22Rv1 (cell line): ENCODE data around the gene CCSER1.

ENCODE experiments used
- H3K27ac ChIP-seq: fragments of 450-650 bp; 2 replicates; pipeline ENCODE4 v1.5.1; 2017
- CTCF ChIP-seq: fragments of 450-650 bp; IDR thresholded peaks from 2 replicates; pipeline ENCODE4 v1.5.1; 2017; ENCODE audit warnings: mild to moderate bottlenecking
- ZFX ChIP-seq: fragments of 450-650 bp; IDR thresholded peaks from 2 replicates; pipeline ENCODE4 v1.6.1; 2017; ENCODE audit warnings: antibody characterized with exemption, borderline replicate concordance

Gene CCSER1

GRCh38 chr4:91596718-91597117 lies 1469.5 kb downstream of the CCSER1 start:
- H3K27ac ChIP-seq, result peak overlapping the region; percentile 29
- TF ChIP-seq CTCF (no peak), ZFX (no peak)

DNA sequence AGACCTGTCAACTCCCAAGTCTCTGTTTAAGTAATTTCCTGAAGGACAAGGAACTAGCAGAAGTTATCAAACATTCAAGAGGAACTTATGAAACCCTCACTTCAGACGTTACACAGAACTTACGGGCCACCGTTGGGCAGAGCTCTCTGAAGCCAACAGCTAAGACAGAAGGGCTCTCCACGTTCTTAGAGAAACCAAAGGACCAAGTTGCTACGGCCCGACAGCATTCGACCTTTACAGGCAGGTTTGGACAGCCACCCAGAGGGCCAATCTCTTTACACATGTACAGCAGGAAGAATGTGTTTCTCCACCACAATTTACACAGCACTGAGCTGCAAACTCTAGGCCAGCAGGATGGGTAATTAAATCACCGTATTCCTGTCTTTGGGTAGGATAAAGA lies 1471.5 kb downstream of the CCSER1 start:
- no peak for TF ChIP-seq ZFX
- no peak for TF ChIP-seq CTCF
- no peak overlapping the region for H3K27ac ChIP-seq

DNA sequence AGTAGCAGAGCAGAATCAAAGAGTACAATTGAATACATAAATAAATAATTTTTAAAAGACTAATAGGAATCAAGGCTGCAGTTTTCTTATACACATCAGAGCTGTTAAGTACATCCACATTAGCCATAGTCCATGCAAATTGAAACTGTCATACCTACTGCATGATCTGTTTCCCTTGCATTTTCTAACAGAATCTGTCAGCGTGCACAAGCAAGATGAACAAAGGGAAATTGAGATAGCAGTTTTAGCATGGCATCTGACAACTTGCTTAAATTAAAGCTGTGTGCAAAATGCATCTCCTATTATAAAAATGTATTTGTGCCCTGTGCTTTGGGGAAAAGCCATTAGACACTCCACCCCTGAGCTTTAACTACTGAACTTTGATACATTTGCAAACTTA lies 1473.1 kb downstream of the CCSER1 start:
- TF ChIP-seq ZFX (no peak), CTCF (no peak)

DNA sequence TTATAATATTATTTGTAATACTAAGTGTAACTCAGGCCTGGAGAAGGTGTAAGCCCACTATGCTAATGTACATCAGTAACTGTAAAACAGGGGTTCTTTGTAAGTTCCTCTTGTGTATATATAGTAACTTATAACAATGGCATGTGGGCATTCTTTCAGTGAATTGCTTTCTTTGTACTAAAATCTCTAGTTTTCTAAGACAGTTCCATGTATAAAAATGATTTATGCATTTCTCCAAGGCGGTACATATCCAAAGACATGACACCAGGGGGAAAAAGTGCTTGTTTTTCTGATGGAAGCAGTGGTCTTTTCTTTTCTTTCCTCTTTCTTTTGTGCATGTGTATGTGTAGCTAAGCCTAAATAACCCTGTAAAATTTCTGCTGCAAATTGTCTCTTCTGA lies 1474.2 kb downstream of the CCSER1 start:
- no peak for TF ChIP-seq CTCF
- TF ChIP-seq ZFX, result no peak
- H3K27ac ChIP-seq, result peak overlapping the region; percentile 54

More for the DNA sequence above, 1473.1 kb downstream of the CCSER1 start:
- peak overlapping the region; percentile 54 for H3K27ac ChIP-seq

DNA sequence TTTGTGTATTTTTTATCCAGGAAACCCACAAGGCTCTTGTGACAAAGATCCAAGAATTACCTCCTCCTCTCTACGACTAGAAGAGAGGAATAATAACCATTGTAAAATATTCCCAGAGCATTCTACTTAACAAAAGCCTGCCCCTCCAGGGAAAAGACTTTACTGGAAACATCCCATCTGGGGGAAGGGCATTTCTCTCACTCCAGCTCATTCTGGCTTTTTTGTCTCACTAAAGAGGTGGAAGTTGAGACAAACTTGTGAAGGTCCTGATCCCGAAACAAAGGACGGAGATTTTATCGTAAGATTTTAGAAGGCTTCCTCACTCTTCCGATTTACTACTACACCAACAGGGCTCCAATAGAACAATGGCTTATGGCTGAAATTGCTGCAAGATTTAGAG lies 1484.6 kb downstream of the CCSER1 start:
- no peak for TF ChIP-seq ZFX
- TF ChIP-seq CTCF, result no peak

GRCh38 chr4:91620952-91621351 lies 1493.8 kb downstream of the CCSER1 start:
- no peak for TF ChIP-seq ZFX
- TF ChIP-seq CTCF, result no peak

More for the DNA sequence above, 1484.6 kb downstream of the CCSER1 start:
- H3K27ac ChIP-seq, result no peak overlapping the region

DNA sequence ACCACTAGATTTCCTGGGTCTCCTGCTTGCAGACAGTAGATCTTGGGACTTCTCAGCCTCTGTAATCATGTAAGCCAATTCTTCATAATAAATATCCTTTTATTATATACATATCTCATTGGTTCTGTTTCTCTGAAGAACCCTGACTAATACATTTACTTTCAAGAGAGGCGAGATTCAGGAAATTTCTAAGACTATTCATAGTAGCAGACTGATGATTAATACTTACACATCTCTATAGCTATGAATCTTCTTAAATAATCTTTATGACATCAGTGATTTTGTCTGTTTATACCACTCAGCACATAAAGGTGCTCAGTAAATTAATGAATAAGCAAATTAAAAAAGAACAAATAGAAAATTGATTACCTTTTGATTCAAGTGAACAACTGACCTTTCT lies 1494.3 kb downstream of the CCSER1 start:
- no peak for TF ChIP-seq ZFX
- no peak for TF ChIP-seq CTCF
- no peak overlapping the region for H3K27ac ChIP-seq

More at GRCh38 chr4:91620952-91621351, 1493.8 kb downstream of the CCSER1 start:
- H3K27ac ChIP-seq, result no peak overlapping the region
